Stimulated activated naive CD8-positive, alpha-beta T cell treated with anti-CD3 and anti-CD28 coated beads, Interleukin-15, Interleukin-2, amounts not matched to agents 100 U/mL and 50 U/mL, for 24 hours (primary cell): ENCODE measurements around the gene MDN1.
"Not testable (repeated sequence)": the region's sequence is repeated elsewhere in the genome, so short reads cannot be mapped to it uniquely, and the experiment has no call there.

Source experiments
- ATAC-seq: fragments of 150-1000 bp; cut with Tn5 transposase; one replicate; pipeline ENCODE4 v1.10.0; 2021
- DNase-seq: peaks from one replicate; pipeline ENCODE4 v3.0.0; 2021

The MDN1 gene

GRCh38 chr6:89644864-89645263 lies 174.7 kb downstream of the MDN1 start:
- ATAC-seq (no peak), DNase-seq (no peak)

- DNase-seq: no peak
- no peak for ATAC-seq
Observed at GRCh38 chr6:89643406-89643805, 176.2 kb downstream of the MDN1 start.

- ATAC-seq (no peak), DNase-seq (no peak)
Observed at GRCh38 chr6:89642956-89643355, 176.6 kb downstream of the MDN1 start.

GRCh38 chr6:89641581-89641980 lies 178.0 kb downstream of the MDN1 start:
- not testable (repeated sequence) for DNase-seq, ATAC-seq

- ATAC-seq (no peak), DNase-seq (no peak)
Observed at GRCh38 chr6:89640804-89641203, 178.8 kb downstream of the MDN1 start.

- ATAC-seq: peak; percentile 98
- peak; percentile 94 for DNase-seq
Observed at GRCh38 chr6:89638320-89639195, 181.0 kb downstream of the MDN1 start, which contains the start of gene LYRM2. Gene LYRM2, minus strand, starts transcription at chr6:89638747. Its CDS starts 31 bp downstream, at chr6:89638716.

GRCh38 chr6:89637960-89638319 lies 181.7 kb downstream of the MDN1 start:
- ATAC-seq (no peak), DNase-seq (peak; percentile 5)

- not testable (repeated sequence) for ATAC-seq, DNase-seq
Observed at GRCh38 chr6:89636412-89636811, 183.2 kb downstream of the MDN1 start.

- DNase-seq: no peak
- no peak for ATAC-seq
Observed at GRCh38 chr6:89630488-89630887, 189.1 kb downstream of the MDN1 start.

GRCh38 chr6:89623749-89624148 lies 195.8 kb downstream of the MDN1 start:
- DNase-seq (no peak), ATAC-seq (no peak)

GRCh38 chr6:89619567-89619966 lies 200.0 kb downstream of the MDN1 start:
- ATAC-seq (no peak), DNase-seq (no peak)

- ATAC-seq: no peak
- no peak for DNase-seq
Observed at GRCh38 chr6:89618026-89618425, 201.6 kb downstream of the MDN1 start.

- no peak for ATAC-seq
- DNase-seq: no peak
Observed at GRCh38 chr6:89616531-89616930, 203.1 kb downstream of the MDN1 start.

- ATAC-seq (no peak), DNase-seq (no peak)
Observed at GRCh38 chr6:89615882-89616281, 203.7 kb downstream of the MDN1 start.

GRCh38 chr6:89613790-89614189 lies 205.8 kb downstream of the MDN1 start:
- DNase-seq: no peak

GRCh38 chr6:89612121-89612520 lies 207.5 kb downstream of the MDN1 start:
- DNase-seq (no peak), ATAC-seq (no peak)

More at GRCh38 chr6:89613790-89614189, 205.8 kb downstream of the MDN1 start:
- no peak for ATAC-seq

GRCh38 chr6:89611666-89612065 lies 207.9 kb downstream of the MDN1 start:
- no peak for DNase-seq
- no peak for ATAC-seq

- DNase-seq (peak; percentile 90), ATAC-seq (peak; percentile 83)
Observed at GRCh38 chr6:89610149-89610642, 209.4 kb downstream of the MDN1 start.

- no peak for ATAC-seq
- DNase-seq: no peak
Observed at GRCh38 chr6:89605861-89606260, 213.7 kb downstream of the MDN1 start.

GRCh38 chr6:89604653-89605052 lies 214.9 kb downstream of the MDN1 start:
- ATAC-seq: no peak

GRCh38 chr6:89602166-89602565 lies 217.4 kb downstream of the MDN1 start:
- ATAC-seq: no peak
- DNase-seq: no peak

More at GRCh38 chr6:89604653-89605052, 214.9 kb downstream of the MDN1 start:
- no peak for DNase-seq

- ATAC-seq (no peak), DNase-seq (no peak)
Observed at GRCh38 chr6:89599727-89600126, 219.9 kb downstream of the MDN1 start.

GRCh38 chr6:89597988-89598387 lies 221.6 kb downstream of the MDN1 start:
- DNase-seq (no peak), ATAC-seq (no peak)

GRCh38 chr6:89597372-89597771 lies 222.2 kb downstream of the MDN1 start:
- no peak for ATAC-seq

More at GRCh38 chr6:89597372-89597771, 222.2 kb downstream of the MDN1 start:
- no peak for DNase-seq
